IMR-90 (cell line): ENCODE data around the gene ADAMTSL5. TPM values are rescaled to one million over a fixed set of nuclear protein-coding genes. Genes with fewer than 3 reads are reported as not detected.

Experiments
- ATAC-seq: fragments of 200-7000 bp; cut with Tn5 transposase; 2 replicates; pipeline ENCODE4 v1.9.1; 2020; ENCODE audit warnings: low read depth, mild to moderate bottlenecking, moderate library complexity
- BruUV-seq: library from RNA; stranded (reverse); fragments of 400-500 nt; replicated peaks from 2 replicates; lab custom pipeline; 2021; lab: Mats Ljungman, UMichigan
- CTCF ChIA-PET: fragments of 300-600 bp; formaldehyde crosslinking; extraction: SDS; loops from one replicate; lab custom pipeline; 2021; ENCODE audit warnings: antibody characterized with exemption; lab: Yijun Ruan, JAX
- POLR2A ChIA-PET: fragments of 300-600 bp; sonication (Branson Sonifier 250); formaldehyde crosslinking; loops from one replicate; lab custom pipeline; 2022; ENCODE audit warnings: antibody characterized with exemption; ENCODE audit not compliant: unreplicated experiment; lab: Charles Lee
- DNase-seq: peaks from one replicate; pipeline ENCODE4 v3.0.0; 2013
- H2AFZ ChIP-seq: replicated peaks from 2 replicates; pipeline ENCODE3; 2013; ENCODE audit warnings: low read length, mild to moderate bottlenecking; ENCODE audit not compliant: poor library complexity
- H2AK5ac ChIP-seq: 2 replicates; pipeline ENCODE4 v1.6.1; 2013; ENCODE audit warnings: low read depth, low read length, inconsistent platforms
- H2AK9ac ChIP-seq: replicated peaks from 2 replicates; pipeline ENCODE3; 2013; ENCODE audit warnings: mild to moderate bottlenecking, low read depth, low read length, moderate library complexity; ENCODE audit not compliant: poor library complexity
- H2BK120ac ChIP-seq: 2 replicates; pipeline ENCODE4 v1.6.1; 2013; ENCODE audit warnings: low read depth, low read length, inconsistent platforms
- H2BK15ac ChIP-seq: 3 replicates; pipeline ENCODE4 v1.6.1; 2013; ENCODE audit warnings: low read depth, low read length, inconsistent platforms
- H2BK20ac ChIP-seq: 2 replicates; pipeline ENCODE4 v1.6.1; 2013; ENCODE audit warnings: low read depth, mild to moderate bottlenecking, inconsistent platforms, low read length, moderate library complexity
- H2BK5ac ChIP-seq: 2 replicates; pipeline ENCODE4 v1.6.1; 2013; ENCODE audit warnings: mild to moderate bottlenecking, low read depth, low read length, inconsistent platforms; ENCODE audit not compliant: poor library complexity, severe bottlenecking
- H3K14ac ChIP-seq: replicated peaks from 2 replicates; pipeline ENCODE4 v1.6.1; 2013; ENCODE audit warnings: low read depth, low read length, inconsistent platforms
- H3K18ac ChIP-seq: 2 replicates; pipeline ENCODE4 v1.6.1; 2013; ENCODE audit warnings: low read depth, low read length, control low read depth
- H3K23ac ChIP-seq: 2 replicates; pipeline ENCODE4 v1.6.1; 2013; ENCODE audit warnings: low read depth, low read length, inconsistent platforms
- H3K27ac ChIP-seq: 2 replicates; pipeline ENCODE4 v1.5.1; 2013; ENCODE audit warnings: mild to moderate bottlenecking, control low read depth, low read length; ENCODE audit not compliant: insufficient read depth
- H3K27me3 ChIP-seq: 2 replicates; pipeline ENCODE4 v1.6.1; 2013; ENCODE audit warnings: low read length; ENCODE audit not compliant: control insufficient read depth, insufficient read depth
- H3K36me3 ChIP-seq: 2 replicates; pipeline ENCODE4 v1.6.1; 2013; ENCODE audit warnings: low read length, mixed read lengths; ENCODE audit not compliant: control insufficient read depth, insufficient read depth
- H3K4ac ChIP-seq: 2 replicates; pipeline ENCODE4 v1.6.1; 2013; ENCODE audit warnings: low read depth, low read length, inconsistent platforms
- H3K4me1 ChIP-seq: 2 replicates; pipeline ENCODE4 v1.6.1; 2013; ENCODE audit warnings: low read length, mixed read lengths; ENCODE audit not compliant: control insufficient read depth, insufficient read depth
- H3K4me2 ChIP-seq: 2 replicates; pipeline ENCODE4 v1.6.1; 2013; ENCODE audit warnings: low read depth, mild to moderate bottlenecking, control low read depth, low read length, moderate library complexity
- H3K4me3 ChIP-seq: 2 replicates; pipeline ENCODE4 v1.5.1; 2013; ENCODE audit warnings: low read depth, mild to moderate bottlenecking, control low read depth, low read length, moderate library complexity; ENCODE audit not compliant: insufficient read depth
- H3K56ac ChIP-seq: 2 replicates; pipeline ENCODE4 v1.6.1; 2013; ENCODE audit warnings: low read length, inconsistent platforms; ENCODE audit not compliant: insufficient read depth; ENCODE audit errors: extremely low read depth
- H3K79me1 ChIP-seq, 2 experiments: 2 replicates each; pipeline ENCODE4 v1.6.1; 2013; ENCODE audit warnings: low read length in 2 of 2, inconsistent platforms in 1 of 2, low read depth in 1 of 2
- H3K9ac ChIP-seq: 2 replicates; pipeline ENCODE4 v1.6.1; 2013; ENCODE audit warnings: low read depth, low read length, control low read depth
- H3K9me1 ChIP-seq: 2 replicates; pipeline ENCODE4 v1.6.1; 2013; ENCODE audit warnings: low read length, inconsistent platforms; ENCODE audit not compliant: insufficient read depth
- H3K9me3 ChIP-seq: 2 replicates; pipeline ENCODE4 v1.6.1; 2013; ENCODE audit warnings: low read length; ENCODE audit not compliant: control insufficient read depth, insufficient read depth
- H4K20me1 ChIP-seq: 2 replicates; pipeline ENCODE4 v1.6.1; 2013; ENCODE audit warnings: low read length, inconsistent platforms; ENCODE audit not compliant: insufficient read depth
- H4K5ac ChIP-seq: 2 replicates; pipeline ENCODE4 v1.6.1; 2013; ENCODE audit warnings: mild to moderate bottlenecking, low read depth, low read length, control low read depth
- H4K8ac ChIP-seq, 2 experiments: 2 replicates each; pipeline ENCODE4 v1.6.1; 2013; ENCODE audit warnings: low read depth in 2 of 2, low read length in 2 of 2, control low read depth in 1 of 2, inconsistent platforms in 1 of 2
- H4K91ac ChIP-seq: 2 replicates; pipeline ENCODE4 v1.6.1; 2013; ENCODE audit warnings: low read depth, low read length, inconsistent platforms; ENCODE audit not compliant: insufficient read depth
- BHLHE40 ChIP-seq: fragments of 150-350 bp; IDR thresholded peaks from 2 replicates; pipeline ENCODE4 v1.6.1; 2016; ENCODE audit warnings: mild to moderate bottlenecking, low read depth, low read length
- CEBPB ChIP-seq: IDR thresholded peaks from 2 replicates; pipeline ENCODE4 v1.6.1; 2012; ENCODE audit warnings: low read depth, low read length, improper control_type of control experiment
- CHD1 ChIP-seq: IDR thresholded peaks from 2 replicates; pipeline ENCODE4 v1.6.1; 2012; ENCODE audit warnings: low read depth, low read length, improper control_type of control experiment
- FOS ChIP-seq: fragments of 150-350 bp; IDR thresholded peaks from 2 replicates; pipeline ENCODE4 v1.6.1; 2016; ENCODE audit warnings: low read depth, low read length
- MAFK ChIP-seq: IDR thresholded peaks from 2 replicates; pipeline ENCODE4 v1.6.1; 2012; ENCODE audit warnings: low read depth, low read length, improper control_type of control experiment
- MAZ ChIP-seq: IDR thresholded peaks from 2 replicates; pipeline ENCODE4 v1.6.1; 2012; ENCODE audit warnings: low read depth, mild to moderate bottlenecking, low read length, improper control_type of control experiment, moderate library complexity, borderline replicate concordance
- MXI1 ChIP-seq: IDR thresholded peaks from 2 replicates; pipeline ENCODE4 v1.6.1; 2012; ENCODE audit warnings: low read depth, mild to moderate bottlenecking, low read length, moderate library complexity, borderline replicate concordance
- NFE2L2 ChIP-seq: fragments of 150-350 bp; IDR thresholded peaks from 2 replicates; pipeline ENCODE4 v1.6.1; 2016; ENCODE audit warnings: low read depth, mild to moderate bottlenecking, low read length
- POLR2A ChIP-seq: IDR thresholded peaks from 2 replicates; pipeline ENCODE4 v1.6.1; 2012; ENCODE audit warnings: mild to moderate bottlenecking, low read depth, low read length
- RAD21 ChIP-seq: IDR thresholded peaks from 2 replicates; pipeline ENCODE4 v1.6.1; 2012; ENCODE audit warnings: low read length, improper control_type of control experiment
- RCOR1 ChIP-seq: IDR thresholded peaks from 2 replicates; pipeline ENCODE4 v1.6.1; 2012; ENCODE audit warnings: mild to moderate bottlenecking, low read length, improper control_type of control experiment; ENCODE audit not compliant: insufficient replicate concordance
- RFX5 ChIP-seq: IDR thresholded peaks from 2 replicates; pipeline ENCODE4 v1.8.0; 2012; ENCODE audit warnings: low read depth, mild to moderate bottlenecking, low read length, moderate library complexity
- SMC3 ChIP-seq: fragments of 150-350 bp; IDR thresholded peaks from 2 replicates; pipeline ENCODE4 v1.6.1; 2016; ENCODE audit warnings: low read depth, mild to moderate bottlenecking, antibody characterized with exemption, low read length, moderate library complexity
- WGBS, 2 experiments: methylation state at CpG; one replicate each; pipeline versions ENCODE4 v1.1.5 to v1.1.7; 2013; ENCODE audit warnings: missing lambda C conversion rate in 2 of 2; ENCODE audit not compliant: insufficient read length in 1 of 2; ENCODE audit errors: extremely low coverage in 2 of 2; 5-methylcytosine and 5-hydroxymethylcytosine counted together
- dilution Hi-C: fragments of 300-500 bp; cut with HindIII; formaldehyde crosslinking; loops from one replicate; pipeline ENCODE4 v1.14.3; 2018; ENCODE audit warnings: low sequenced_read_pairs; ENCODE audit not compliant: unreplicated experiment
- in situ Hi-C: fragments of 300-500 bp; cut with MboI; formaldehyde crosslinking; loops from 3 replicates; pipeline ENCODE4 v1.14.3; 2019; ENCODE audit warnings: low sequenced_read_pairs, inconsistent platforms, mixed read lengths
- intact Hi-C: fragments of 100-400 bp; cut with micrococcal nuclease; formaldehyde crosslinking; loops from 2 replicates; pipeline ENCODE4 v1.10.0; 2022
- polyA plus RNA-seq, 3 experiments: library from polyadenylated mRNA; depleted of rRNA; stranded (reverse); fragments of >200 nt; gene quantifications; 2 replicates each; pipeline ENCODE4 v1.2.3, GENCODE V29; 2012; ENCODE audit warnings: low replicate concordance in 1 of 3
- total RNA-seq: library from RNA; depleted of rRNA; stranded (reverse); fragments of >200 nt; gene quantifications from 2 replicates; pipeline ENCODE4 v1.2.3, GENCODE V29; 2012
- TF ChIP-seq, protein P1 (sequence below): conservative IDR thresholded peaks from 2 replicates; pipeline ENCODE4 v1.5.1; 2012; ENCODE audit warnings: mild to moderate bottlenecking, low read depth, low read length, improper control_type of control experiment
- TF ChIP-seq, protein P2 (sequence below): fragments of 150-350 bp; IDR thresholded peaks from 2 replicates; pipeline ENCODE4 v1.6.1; 2016; ENCODE audit warnings: low read depth, mild to moderate bottlenecking, low read length, moderate library complexity, borderline replicate concordance

Gene ADAMTSL5
- total and polyA plus RNA-seq, 2 of the 4 experiments (the other 2 are of a cell fraction): 0.90 to 10.8 TPM

DNA sequence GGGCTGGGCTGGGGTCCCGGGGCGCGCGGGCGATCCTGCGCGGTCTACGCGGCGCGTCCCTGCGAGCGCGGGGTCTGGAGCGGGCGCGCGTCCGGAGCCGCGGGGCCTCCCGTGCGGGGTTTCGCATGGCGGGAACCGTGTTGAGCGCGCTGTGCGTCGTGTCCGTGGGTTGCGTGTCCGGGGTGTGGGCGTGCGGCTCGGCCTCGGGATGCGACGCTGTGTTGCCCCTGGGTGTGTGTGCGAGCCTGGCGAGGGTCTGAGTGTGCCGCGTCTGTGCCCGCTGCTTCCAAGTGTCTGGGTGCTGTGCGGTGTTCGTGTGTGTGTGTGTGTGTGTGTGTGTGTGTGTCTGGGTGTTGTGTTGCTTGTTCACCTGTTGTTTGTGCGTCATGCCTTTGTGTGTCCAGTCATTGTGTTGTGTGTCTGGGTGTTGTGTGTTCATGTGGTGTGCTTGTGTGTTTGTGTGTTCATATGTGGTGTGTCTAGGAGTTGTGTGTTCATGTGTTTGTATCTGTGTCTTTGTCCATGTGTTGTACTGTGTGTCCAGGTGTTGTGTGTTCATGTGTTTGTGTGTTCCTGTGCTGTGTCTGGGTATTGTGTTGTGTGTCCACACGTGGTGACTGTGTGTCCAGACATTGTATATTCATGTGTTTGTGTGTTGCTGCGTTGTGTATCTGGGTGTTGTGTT, 11.6 kb upstream of the ADAMTSL5 start:
- Histone ChIP-seq H4K91ac (no peak overlapping the region), H3K9me3 (no peaks in the 10 kb centered on the region), H3K4me2 (no peak overlapping the region), H3K9ac (no peak overlapping the region), H3K9me1 (peaks cover 4% of the 10 kb centered on the region; the same call in 1 of the 2 replicates), H4K5ac (no peak overlapping the region), H2AFZ (peak overlapping the region; percentile 58), H3K14ac (no peak overlapping the region), H4K8ac (no peak overlapping the region), H4K20me1 (peaks cover 7% of the 10 kb centered on the region; the same call in 1 of the 2 replicates), H2BK120ac (no peak overlapping the region), H3K18ac (no peak overlapping the region), H3K27me3 (peaks cover 34% of the 10 kb centered on the region), H3K4ac (no peak overlapping the region), H3K4me3 (no peak overlapping the region), H3K23ac (peak overlapping the region; percentile 22), H2BK5ac (no peak overlapping the region), H2AK9ac (no peak overlapping the region), H3K27ac (no peak overlapping the region), H3K4me1 (no peaks in the 10 kb centered on the region; the same call in 1 of the 2 replicates), H3K36me3 (no peaks in the 10 kb centered on the region), H2AK5ac (no peak overlapping the region), H3K79me1 (no peaks in the 10 kb centered on the region), H2BK15ac (no peak overlapping the region), H3K56ac (no peak overlapping the region), H2BK20ac (no peak overlapping the region)
- dilution Hi-C loops (no loop called here), intact Hi-C loops (no loop called here), in situ Hi-C loops (no loop called here)
- ChIA-PET CTCF (interaction anchor here (0.6 kb wide), 1 partner anchor 52 kb away, joined by 3 read pairs; no protein-coding TSS in a partner anchor), POLR2A (no interaction called here)
- BruUV-seq: no TSS peak
- DNase-seq: no peak
- 7% methylated on average over 22 of the region's 49 CpGs; no CpG with 5 or more reads in 1 of the 2 experiments for WGBS, 2 experiments
- no peak for TF ChIP-seq FOS
- TF ChIP-seq RFX5: no peak
- TF ChIP-seq, protein P1, sequence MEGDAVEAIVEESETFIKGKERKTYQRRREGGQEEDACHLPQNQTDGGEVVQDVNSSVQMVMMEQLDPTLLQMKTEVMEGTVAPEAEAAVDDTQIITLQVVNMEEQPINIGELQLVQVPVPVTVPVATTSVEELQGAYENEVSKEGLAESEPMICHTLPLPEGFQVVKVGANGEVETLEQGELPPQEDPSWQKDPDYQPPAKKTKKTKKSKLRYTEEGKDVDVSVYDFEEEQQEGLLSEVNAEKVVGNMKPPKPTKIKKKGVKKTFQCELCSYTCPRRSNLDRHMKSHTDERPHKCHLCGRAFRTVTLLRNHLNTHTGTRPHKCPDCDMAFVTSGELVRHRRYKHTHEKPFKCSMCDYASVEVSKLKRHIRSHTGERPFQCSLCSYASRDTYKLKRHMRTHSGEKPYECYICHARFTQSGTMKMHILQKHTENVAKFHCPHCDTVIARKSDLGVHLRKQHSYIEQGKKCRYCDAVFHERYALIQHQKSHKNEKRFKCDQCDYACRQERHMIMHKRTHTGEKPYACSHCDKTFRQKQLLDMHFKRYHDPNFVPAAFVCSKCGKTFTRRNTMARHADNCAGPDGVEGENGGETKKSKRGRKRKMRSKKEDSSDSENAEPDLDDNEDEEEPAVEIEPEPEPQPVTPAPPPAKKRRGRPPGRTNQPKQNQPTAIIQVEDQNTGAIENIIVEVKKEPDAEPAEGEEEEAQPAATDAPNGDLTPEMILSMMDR: no peak
- no peak for TF ChIP-seq CEBPB
- no peak for TF ChIP-seq BHLHE40
- TF ChIP-seq MAFK: no peak
- TF ChIP-seq MXI1: no peak
- TF ChIP-seq, protein P2, sequence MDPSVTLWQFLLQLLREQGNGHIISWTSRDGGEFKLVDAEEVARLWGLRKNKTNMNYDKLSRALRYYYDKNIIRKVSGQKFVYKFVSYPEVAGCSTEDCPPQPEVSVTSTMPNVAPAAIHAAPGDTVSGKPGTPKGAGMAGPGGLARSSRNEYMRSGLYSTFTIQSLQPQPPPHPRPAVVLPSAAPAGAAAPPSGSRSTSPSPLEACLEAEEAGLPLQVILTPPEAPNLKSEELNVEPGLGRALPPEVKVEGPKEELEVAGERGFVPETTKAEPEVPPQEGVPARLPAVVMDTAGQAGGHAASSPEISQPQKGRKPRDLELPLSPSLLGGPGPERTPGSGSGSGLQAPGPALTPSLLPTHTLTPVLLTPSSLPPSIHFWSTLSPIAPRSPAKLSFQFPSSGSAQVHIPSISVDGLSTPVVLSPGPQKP: no peak
- TF ChIP-seq RCOR1: no peak
- TF ChIP-seq CHD1: no peak
- no peak for TF ChIP-seq POLR2A
- TF ChIP-seq NFE2L2: no peak
- TF ChIP-seq MAZ: no peak
- no peak for TF ChIP-seq SMC3
- no peak for TF ChIP-seq RAD21
- ATAC-seq: no peak
